ENCODE data around the gene SLFN14.
"Not testable (repeated sequence)": the region's sequence is repeated elsewhere in the genome, so short reads cannot be mapped to it uniquely, and the experiment has no call there.

SLFN14 gene

DNA sequence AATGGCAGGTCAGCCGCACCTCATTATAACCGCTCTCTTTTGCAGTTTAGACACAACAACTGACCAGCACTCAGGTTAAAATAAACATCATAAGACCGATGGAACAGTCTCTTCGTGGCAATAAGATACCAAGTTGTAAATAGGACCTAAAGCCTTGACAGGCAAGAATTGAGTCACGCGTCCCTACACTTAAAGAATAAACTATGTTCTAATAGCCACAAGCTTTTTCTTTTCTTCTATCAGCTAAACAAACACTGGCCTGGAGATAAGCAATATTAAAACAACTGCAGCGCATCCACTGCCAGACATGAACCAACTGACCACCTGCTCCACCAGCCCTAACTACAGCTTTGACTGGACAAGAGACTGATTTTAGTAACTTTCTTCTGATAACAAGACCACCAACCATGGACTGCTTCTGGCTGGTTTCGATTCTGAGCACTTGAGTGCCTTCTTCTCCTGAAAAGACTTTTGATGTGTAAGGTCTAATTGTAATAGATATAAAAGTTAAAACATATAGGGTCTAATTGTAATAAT, 40.6 kb downstream of the SLFN14 start:
- DNase-seq: no peak

DNA sequence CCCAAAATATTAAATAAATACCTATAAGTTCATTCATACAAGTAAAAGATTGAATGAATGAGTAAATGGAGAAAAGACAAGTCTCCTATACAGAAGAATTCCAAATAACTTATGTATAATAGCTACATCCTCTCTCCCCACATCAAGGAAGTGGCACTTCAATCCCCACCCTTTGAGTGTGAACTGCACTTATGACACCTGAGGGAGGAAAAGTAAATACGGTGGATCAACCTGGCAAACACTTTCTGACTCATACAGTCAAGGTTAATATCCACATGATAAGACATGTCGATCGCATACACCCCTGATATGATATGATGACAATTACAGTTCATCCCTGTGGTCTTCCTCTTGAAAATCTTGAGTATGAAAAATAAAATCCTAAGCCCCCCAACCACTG, 41.2 kb downstream of the SLFN14 start:
- DNase-seq: no peak

GRCh38 chr17:35518431-35518830, 42.2 kb downstream of the SLFN14 start:
- DNase-seq: not testable (repeated sequence)

DNA sequence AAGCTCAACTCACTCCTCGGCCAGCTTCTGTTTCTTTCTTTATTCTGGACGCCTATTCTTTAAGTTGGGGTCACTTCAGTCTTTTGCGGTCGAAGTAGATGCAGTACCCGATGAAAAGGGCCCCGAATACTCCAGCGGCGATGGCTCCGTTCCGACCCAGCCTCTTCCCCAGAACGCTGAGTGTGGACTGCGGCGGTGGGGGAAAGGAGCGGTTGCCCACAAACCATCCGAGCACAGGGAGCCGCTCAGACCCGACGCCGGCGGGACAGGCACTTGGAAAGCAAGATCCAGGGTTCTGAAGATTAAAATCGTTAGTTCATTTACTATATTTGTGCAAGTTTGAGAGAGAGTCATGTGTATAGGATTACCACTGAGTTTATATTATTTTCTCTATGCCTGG, 45.6 kb downstream of the SLFN14 start:
- no peak for DNase-seq

- DNase-seq: no peak
Measured at GRCh38 chr17:35514564-35514963, 46.1 kb downstream of the SLFN14 start.

Data from HCEC 1CT (cell line).